Heart right ventricle (tissue), 16 donors: ENCODE data around the gene NTRK2. TPM values are rescaled to one million over a fixed set of nuclear protein-coding genes. Genes with fewer than 3 reads are reported as not detected.

ENCODE experiments used
- ATAC-seq, 8 donors: fragments of 200-7000 bp; cut with Tn5 transposase; one replicate each; pipeline ENCODE4 v1.9.1; 2020; ENCODE audit warnings: mild to moderate bottlenecking in 8 of 8, moderate library complexity in 8 of 8, moderate number of reproducible peaks in 1 of 8
- DNase-seq, 2 donors: peaks; one replicate each; pipeline ENCODE4 v3.0.0-alpha.2; 2020
- H3K27ac ChIP-seq, 10 donors: fragments of 200-600 bp; sonication (generic) in 2 of 10; one replicate each; pipeline versions ENCODE4 v1.5.0 to v1.8.0; 2020 to 2022; ENCODE audit warnings: mild to moderate bottlenecking in 3 of 10
- H3K27me3 ChIP-seq, 7 donors: fragments of 200-600 bp; one replicate each; pipeline ENCODE4 v1.8.0; 2021 to 2022; ENCODE audit warnings: mild to moderate bottlenecking in 2 of 7
- H3K36me3 ChIP-seq, 9 donors: fragments of 200-600 bp; sonication (generic) in 1 of 9; one replicate each; pipeline versions ENCODE4 v1.5.0 to v1.8.0; 2020 to 2022; ENCODE audit warnings: mild to moderate bottlenecking in 2 of 9
- H3K4me1 ChIP-seq, 9 donors: fragments of 200-600 bp; sonication (generic) in 1 of 9; one replicate each; pipeline versions ENCODE4 v1.5.0 to v1.8.0; 2020 to 2022; ENCODE audit warnings: mild to moderate bottlenecking in 4 of 9
- H3K4me3 ChIP-seq, 10 donors: fragments of 200-600 bp; sonication (generic) in 2 of 10; one replicate each; pipeline versions ENCODE4 v1.5.0 to v1.8.0; 2020 to 2022; ENCODE audit warnings: mild to moderate bottlenecking in 7 of 10, moderate library complexity in 2 of 10
- H3K9me3 ChIP-seq, 11 donors: fragments of 200-600 bp in 10 of 11; sonication (generic) in 2 of 11; one replicate each; pipeline versions ENCODE4 v1.5.0 to v1.8.0; 2013 to 2022; ENCODE audit warnings: mild to moderate bottlenecking in 2 of 11, control low read depth in 1 of 11, moderate library complexity in 1 of 11
- WGBS, 2 donors: extraction: QIAGEN DNeasy Blood & Tissue Kit; methylation state at CpG; one replicate each; pipeline ENCODE4 v1.1.7; 2013; ENCODE audit warnings: inconsistent platforms in 1 of 2; 5-methylcytosine and 5-hydroxymethylcytosine counted together
- intact Hi-C, 10 donors: fragments of 100-400 bp; cut with DNase I; formaldehyde crosslinking; loops; one replicate each; pipeline versions ENCODE4 v1.11.1 to v1.14.2; 2022
- polyA plus RNA-seq, 2 donors: library from polyadenylated mRNA; stranded (reverse); fragments of 200-250 nt; gene quantifications; one replicate each; pipeline ENCODE4 v1.2.3, GENCODE V29; 2013
- total RNA-seq, 10 donors: library from RNA; stranded (reverse); fragmentation: NEBNext Ultra II Directional in 3 of 10; extraction: Animal tissue kit (Norgen Biotek cat#: 25700) in 3 of 10; gene quantifications; one replicate each; pipeline versions ENCODE4 v1.2.1 to v1.2.4, GENCODE V29; 2021 to 2023
- TF ChIP-seq, protein P1 (sequence below), 9 donors: fragments of 200-600 bp; sonication (generic) in 2 of 9; IDR thresholded peaks; one replicate each; pipeline versions ENCODE4 v1.5.0 to v1.8.0; 2021 to 2022; ENCODE audit warnings: antibody characterized with exemption in 9 of 9, mild to moderate bottlenecking in 5 of 9, moderate library complexity in 1 of 9
- donor health status: Arrhythmogenic right ventricular cardiomyopathy.
- donor health status: ischemic (EF 13 %, LVEDD 7.1; RV severe dilation, severe dysfunction).
- donor health status: healthy with polysubstance abuse.
- donor health status: DM: no; HTN: yes; CAD: no.
- donor health status: DM: no; HTN: no; CAD: no.
- donor health status: ischemic (EF 25% LVEDD 6.9; RV normal size, moderate dysfunction).
- donor health status: ischemic (EF 25% LVEDD 5.7; RV mildly dilated, moderate dysfunction).
- donor health status: healthy.
- donor health status: DM: yes; HTN: yes; CAD: no.
- donor health status: Ischemic cardiomyopathy.
- donor health status: ischemic (EF 35%, LVEDD 5.7; RV mildly dilated, moderate dysfunction).
- donor health status: nonischemic (EF 11% LVEDD 7.7; RV severe dilation, severe dysfunction).
- donor health status: DM: yes; HTN: yes; CAD: no.
- donor health status: PGD.
- donor health status: ischemic (EF 29% LVEDD 5.4; RV normal size, mild dysfunction).
- donor health status: nonischemic (EF 23%, LVEDD 6.1; RV moderate dilation, normal function).

The NTRK2 gene
- total and polyA plus RNA-seq, 12 donors: 1.8 to 7.7 (median 3.0) TPM

DNA sequence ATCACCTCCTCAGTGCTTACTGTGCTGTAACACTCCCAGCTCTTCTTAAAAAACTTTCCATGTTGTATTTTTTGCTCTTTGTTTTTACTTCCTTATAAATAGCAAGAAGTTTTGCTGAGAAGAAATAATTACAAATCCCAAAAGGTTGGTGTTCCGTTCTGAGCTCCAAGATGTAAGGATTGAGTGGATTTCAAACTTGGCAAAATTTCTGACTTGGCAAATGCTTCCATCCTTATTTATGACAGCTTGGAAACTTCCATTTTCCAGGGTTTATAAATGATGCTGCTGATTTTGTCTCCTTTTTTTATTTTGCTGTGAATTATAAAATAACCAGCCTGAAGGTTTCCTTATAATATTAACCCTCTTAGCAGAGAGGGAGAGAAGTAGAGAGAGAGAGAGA is 151.9 kb downstream of the NTRK2 start:
- Histone ChIP-seq H3K36me3 (no peaks in the 10 kb centered on the region), H3K9me3 (no peaks in the 10 kb centered on the region), H3K27me3 (no peaks in the 10 kb centered on the region), H3K4me3 (no peak overlapping the region), H3K4me1 (peaks cover 0 to 33% (median 5%) of the 10 kb centered on the region in 9 donors), H3K27ac (peak overlapping the region in 1 of 10 donors; percentile 35)
- TF ChIP-seq, protein P1, sequence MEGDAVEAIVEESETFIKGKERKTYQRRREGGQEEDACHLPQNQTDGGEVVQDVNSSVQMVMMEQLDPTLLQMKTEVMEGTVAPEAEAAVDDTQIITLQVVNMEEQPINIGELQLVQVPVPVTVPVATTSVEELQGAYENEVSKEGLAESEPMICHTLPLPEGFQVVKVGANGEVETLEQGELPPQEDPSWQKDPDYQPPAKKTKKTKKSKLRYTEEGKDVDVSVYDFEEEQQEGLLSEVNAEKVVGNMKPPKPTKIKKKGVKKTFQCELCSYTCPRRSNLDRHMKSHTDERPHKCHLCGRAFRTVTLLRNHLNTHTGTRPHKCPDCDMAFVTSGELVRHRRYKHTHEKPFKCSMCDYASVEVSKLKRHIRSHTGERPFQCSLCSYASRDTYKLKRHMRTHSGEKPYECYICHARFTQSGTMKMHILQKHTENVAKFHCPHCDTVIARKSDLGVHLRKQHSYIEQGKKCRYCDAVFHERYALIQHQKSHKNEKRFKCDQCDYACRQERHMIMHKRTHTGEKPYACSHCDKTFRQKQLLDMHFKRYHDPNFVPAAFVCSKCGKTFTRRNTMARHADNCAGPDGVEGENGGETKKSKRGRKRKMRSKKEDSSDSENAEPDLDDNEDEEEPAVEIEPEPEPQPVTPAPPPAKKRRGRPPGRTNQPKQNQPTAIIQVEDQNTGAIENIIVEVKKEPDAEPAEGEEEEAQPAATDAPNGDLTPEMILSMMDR (IDR thresholded peaks at IDR 0.05): no peak
- 42 to 50% methylated on average over 1 of the region's 1 CpG for WGBS, 2 donors
- ATAC-seq (peak in 1 of 8 donors; percentile 23), DNase-seq (no peak)
- intact Hi-C loops: loop anchor here in 1 of 10 donors (10.0 kb wide), 1 partner anchor 63 kb away; no protein-coding TSS in a partner anchor

DNA sequence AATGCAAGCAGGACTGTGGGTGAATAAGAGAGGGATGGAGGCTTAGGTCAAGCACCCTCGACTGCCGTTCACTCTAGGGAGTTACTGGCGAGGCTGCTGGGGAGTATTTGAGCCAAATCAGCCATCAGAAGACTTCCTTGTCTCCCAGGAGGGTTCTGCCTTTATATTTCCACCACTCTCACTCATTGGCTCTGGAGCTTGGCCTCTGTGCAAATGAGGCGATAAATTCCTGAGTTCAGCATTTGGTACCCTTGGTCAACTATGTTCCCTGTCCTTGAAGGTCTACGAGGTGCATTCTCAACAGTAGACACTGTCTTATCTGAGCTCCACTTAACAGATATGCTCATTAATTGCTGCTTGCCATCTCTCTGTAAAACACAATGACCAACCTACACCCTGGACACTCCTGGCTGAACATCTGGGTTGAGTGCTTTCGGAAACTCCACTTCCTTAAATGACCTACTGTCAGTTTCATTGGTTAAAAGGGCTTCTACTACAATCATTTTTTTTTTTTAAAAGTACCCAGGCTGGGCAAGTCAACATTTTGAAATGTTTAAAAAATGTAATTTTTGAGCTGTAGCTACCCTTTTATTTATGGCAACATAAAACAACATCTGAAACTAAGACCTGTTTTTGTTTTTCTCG is 153.2 kb downstream of the NTRK2 start:
- no peaks in the 10 kb centered on the region for H3K27me3 ChIP-seq
- peaks cover 0 to 37% (median 5%) of the 10 kb centered on the region in 9 donors for H3K4me1 ChIP-seq
- no peaks in the 10 kb centered on the region for H3K36me3 ChIP-seq
- DNase-seq (no peak), ATAC-seq (peak in 4 of 8 donors; percentile 15 to 56 (median 26))
- peak overlapping the region in 4 of 10 donors; percentile 5 to 35 (median 12) for H3K27ac ChIP-seq
- WGBS, 2 donors: 61 to 65% methylated on average over 7 of the region's 7 CpGs
- intact Hi-C loops: loop anchor here in 1 of 10 donors (10.0 kb wide), 1 partner anchor 62 kb away; no protein-coding TSS in a partner anchor
- H3K4me3 ChIP-seq: no peak overlapping the region
- TF ChIP-seq, protein P1 (IDR thresholded peaks at IDR 0.05): no peak
- H3K9me3 ChIP-seq: no peaks in the 10 kb centered on the region

DNA sequence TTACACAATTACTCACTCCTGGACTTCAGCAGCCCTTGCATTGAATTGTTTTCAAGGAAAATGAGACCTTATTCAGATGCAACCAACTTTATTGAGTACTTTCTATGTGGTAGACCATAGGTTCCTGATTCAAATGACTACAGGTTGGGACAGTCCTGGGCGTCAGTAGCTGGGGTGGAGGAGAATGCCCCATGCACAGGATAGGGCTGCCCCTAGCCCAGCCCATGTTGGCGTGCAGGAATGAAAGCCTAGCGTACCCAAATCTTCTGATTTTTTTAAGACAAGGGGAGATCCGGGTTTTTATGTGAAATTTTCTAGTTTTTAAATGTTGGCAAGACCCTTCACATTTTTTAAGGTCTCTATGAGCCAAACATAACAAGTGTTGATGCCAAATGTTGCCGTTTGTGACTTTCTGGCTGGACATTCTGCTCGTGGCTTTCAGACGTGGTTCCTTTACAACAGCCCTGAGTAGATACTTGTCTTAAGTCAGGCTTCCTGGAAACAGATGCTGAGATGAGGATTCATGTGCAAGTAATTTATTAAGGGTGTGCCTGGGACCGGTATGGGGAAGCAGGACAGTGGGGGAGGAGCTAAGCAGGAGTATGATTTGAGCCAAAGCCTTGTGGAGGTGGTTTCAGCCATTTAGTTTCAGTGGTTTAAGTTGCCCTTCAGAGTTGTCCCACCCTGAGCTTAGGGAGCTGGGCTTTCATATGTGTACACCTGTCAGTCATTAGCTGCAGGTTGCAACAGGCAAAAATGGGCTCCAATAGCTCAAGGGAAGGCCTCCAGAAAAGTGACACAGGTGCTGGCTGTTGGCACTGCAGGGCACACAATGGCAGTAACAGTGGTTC is 154.1 kb downstream of the NTRK2 start:
- intact Hi-C loops: loop anchor here in 1 of 10 donors (10.0 kb wide), 1 partner anchor 61 kb away; no protein-coding TSS in a partner anchor
- ATAC-seq (peak in 7 of 8 donors; percentile 48 to 79 (median 68)), DNase-seq (peak in 1 of 2 donors; percentile 12)
- H3K4me3 ChIP-seq: no peak overlapping the region
- TF ChIP-seq, protein P1 (IDR thresholded peaks at IDR 0.05): no peak
- H3K36me3 ChIP-seq: no peaks in the 10 kb centered on the region
- H3K9me3 ChIP-seq: no peaks in the 10 kb centered on the region
- no peaks in the 10 kb centered on the region for H3K27me3 ChIP-seq
- 46 to 62% methylated on average over 8 of the region's 8 CpGs for WGBS, 2 donors
- peak overlapping the region in 3 of 10 donors; percentile 22 to 31 (median 25) for H3K27ac ChIP-seq
- H3K4me1 ChIP-seq: peaks cover 0 to 40% (median 5%) of the 10 kb centered on the region in 9 donors

DNA sequence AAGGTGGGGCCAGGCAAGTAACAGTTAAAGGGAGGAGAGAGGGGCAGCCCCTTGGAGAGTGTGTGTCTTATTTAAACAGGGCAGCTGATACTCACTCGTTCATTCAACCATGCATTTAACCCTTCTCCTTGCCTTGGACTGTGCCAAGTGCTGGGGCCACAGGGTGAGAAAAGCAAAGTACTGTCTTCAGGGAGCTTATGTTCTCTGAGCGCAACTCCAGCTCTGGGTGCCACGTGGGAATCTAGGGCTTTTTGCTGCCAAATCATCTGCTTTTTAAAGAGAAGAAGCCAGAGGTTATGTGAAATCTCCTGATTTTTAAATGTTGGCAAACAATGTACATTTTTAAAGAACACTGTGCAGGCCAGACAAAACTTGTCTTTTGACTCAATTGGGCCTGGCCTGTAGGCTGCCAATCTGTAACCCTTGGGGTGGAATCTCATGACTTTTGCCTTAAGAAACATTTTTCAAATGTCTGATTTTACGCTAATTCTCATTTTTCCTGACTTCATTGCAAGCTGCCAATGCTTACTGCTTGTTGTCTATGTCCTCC is 157.8 kb downstream of the NTRK2 start:
- Histone ChIP-seq H3K36me3 (no peaks in the 10 kb centered on the region), H3K9me3 (no peaks in the 10 kb centered on the region), H3K27ac (no peak overlapping the region), H3K4me1 (peaks cover 0 to 30% (median 5%) of the 10 kb centered on the region in 9 donors), H3K4me3 (no peak overlapping the region), H3K27me3 (no peaks in the 10 kb centered on the region)
- ATAC-seq: peak in 1 of 8 donors; percentile 23
- TF ChIP-seq, protein P1 (IDR thresholded peaks at IDR 0.05): no peak
- WGBS, 2 donors: 60 to 68% methylated on average over 4 of the region's 4 CpGs
- intact Hi-C loops: loop anchor here in 1 of 10 donors (10.0 kb wide), 1 partner anchor 58 kb away; no protein-coding TSS in a partner anchor
- DNase-seq: no peak
